Astrocyte (in vitro differentiated cells and primary cell): ENCODE data around the gene GMPR2. TPM values are rescaled to one million over a fixed set of nuclear protein-coding genes. Genes with fewer than 3 reads are reported as not detected.

Experiments used
- DNase-seq: peaks from one replicate; pipeline ENCODE4 v3.0.0-alpha.2; 2010; ENCODE audit warnings: low read depth
- FAIRE-seq: peaks from 2 replicates; lab custom pipeline; 2011; peaks lifted over from hg19 to GRCh38; lab: Jason Lieb, UNC
- H2AFZ ChIP-seq: 2 replicates; pipeline ENCODE4 v1.6.0; 2012; ENCODE audit warnings: low read depth, low read length, inconsistent platforms
- H3K27ac ChIP-seq: 2 replicates; pipeline ENCODE4 v1.5.1; 2011; ENCODE audit warnings: low read depth, low read length, inconsistent platforms
- H3K27me3 ChIP-seq: 2 replicates; pipeline ENCODE4 v1.6.0; 2011; ENCODE audit warnings: low read length, inconsistent platforms; ENCODE audit not compliant: insufficient read depth
- H3K36me3 ChIP-seq: 2 replicates; pipeline ENCODE4 v1.5.1; 2011; ENCODE audit warnings: low read length, inconsistent platforms; ENCODE audit not compliant: insufficient read depth
- H3K4me1 ChIP-seq: 2 replicates; pipeline ENCODE4 v1.5.1; 2011; ENCODE audit warnings: low read length, inconsistent platforms; ENCODE audit not compliant: insufficient read depth
- H3K4me2 ChIP-seq: 2 replicates; pipeline ENCODE4 v1.6.0; 2012; ENCODE audit warnings: low read length, inconsistent platforms
- H3K4me3 ChIP-seq: 2 replicates; pipeline ENCODE4 v1.5.1; 2011; ENCODE audit warnings: low read depth, mild to moderate bottlenecking, low read length, inconsistent platforms; ENCODE audit not compliant: insufficient read depth
- H3K79me2 ChIP-seq: 2 replicates; pipeline ENCODE4 v1.6.0; 2012; ENCODE audit warnings: mild to moderate bottlenecking, low read length, inconsistent platforms; ENCODE audit not compliant: insufficient read depth
- H3K9ac ChIP-seq: 2 replicates; pipeline ENCODE4 v1.6.0; 2012; ENCODE audit warnings: mild to moderate bottlenecking, low read length, inconsistent platforms
- H3K9me3 ChIP-seq: 2 replicates; pipeline ENCODE4 v1.5.1; 2012; ENCODE audit warnings: low read depth, mild to moderate bottlenecking, low read length, inconsistent platforms; ENCODE audit not compliant: insufficient read depth
- H4K20me1 ChIP-seq: 2 replicates; pipeline ENCODE4 v1.6.0; 2012; ENCODE audit warnings: low read length, inconsistent platforms; ENCODE audit not compliant: insufficient read depth
- H3K27ac Mint-ChIP-seq: one replicate; pipeline ENCODE4 v1.8.0; 2021; ENCODE audit warnings: mild to moderate bottlenecking, mixed read lengths; ENCODE audit not compliant: unreplicated experiment
- H3K27me3 Mint-ChIP-seq: one replicate; pipeline ENCODE4 v1.8.0; 2021; ENCODE audit warnings: low read depth, mixed read lengths; ENCODE audit not compliant: unreplicated experiment
- H3K36me3 Mint-ChIP-seq: one replicate; pipeline ENCODE4 v1.8.0; 2021; ENCODE audit warnings: low read depth, mixed read lengths; ENCODE audit not compliant: unreplicated experiment
- H3K4me1 Mint-ChIP-seq: one replicate; pipeline ENCODE4 v1.8.0; 2021; ENCODE audit warnings: low read depth, mixed read lengths; ENCODE audit not compliant: unreplicated experiment
- H3K4me3 Mint-ChIP-seq: one replicate; pipeline ENCODE4 v1.8.0; 2021; ENCODE audit warnings: mild to moderate bottlenecking, moderate library complexity, mixed read lengths; ENCODE audit not compliant: unreplicated experiment
- H3K9me3 Mint-ChIP-seq: one replicate; pipeline ENCODE4 v1.8.0; 2021; ENCODE audit warnings: mild to moderate bottlenecking, mixed read lengths; ENCODE audit not compliant: unreplicated experiment
- CTCF ChIP-seq: IDR thresholded peaks from 2 replicates; pipeline ENCODE4 v1.5.1; 2011; ENCODE audit warnings: low read depth, mild to moderate bottlenecking, inconsistent platforms, low read length, moderate library complexity; ENCODE audit not compliant: insufficient read depth
- EZH2 ChIP-seq: IDR thresholded peaks from 2 replicates; pipeline ENCODE4 v1.6.1; 2012; ENCODE audit warnings: mild to moderate bottlenecking, low read length, inconsistent platforms; ENCODE audit not compliant: insufficient read depth
- total RNA-seq: library from RNA; stranded (reverse); gene quantifications from 2 replicates; pipeline ENCODE4 v1.2.1, GENCODE V29; 2021

GMPR2 gene
- total RNA-seq, 1 donor from 2014 or later: 66.5 TPM

- Histone ChIP-seq H4K20me1 (peaks cover 25% of the 10 kb centered on the region), H3K4me2 (peak within 1 kb of the TSS; percentile 96), H3K4me3 (peak within 1 kb of the TSS; percentile 83), H3K79me2 (peaks cover 52% of the 10 kb centered on the region), H3K36me3 (peaks cover 35% of the 10 kb centered on the region), H3K9ac (peak within 1 kb of the TSS; percentile 83), H3K27me3 (no peaks in the 10 kb centered on the region), H3K9me3 (no peaks in the 10 kb centered on the region), H3K4me1 (peaks cover 14% of the 10 kb centered on the region), H2AFZ (peak within 1 kb of the TSS; percentile 43), H3K27ac (peak within 1 kb of the TSS; percentile 64)
- DNase-seq: peak; percentile 97
- Mint-ChIP-seq H3K27me3 (no peaks in the 10 kb centered on the region), H3K36me3 (peaks cover 16% of the 10 kb centered on the region), H3K9me3 (no peaks in the 10 kb centered on the region), H3K27ac (peak within 1 kb of the TSS; percentile 72), H3K4me1 (peaks cover 15% of the 10 kb centered on the region), H3K4me3 (peak within 1 kb of the TSS; percentile 91)
- no peak for FAIRE-seq
- TF ChIP-seq EZH2 (no peak), CTCF (no peak)
These were observed 44.3 kb upstream of the GMPR2 start, which contains the start of gene IPO4 for GRCh38 chr14:24188251-24189058. TSS of gene IPO4 (minus strand) at chr14:24188816. CDS start at chr14:24188787, 29 bp downstream.

- H4K20me1 ChIP-seq: peaks cover 25% of the 10 kb centered on the region
- no peaks in the 10 kb centered on the region for H3K27me3 ChIP-seq
- peaks cover 14% of the 10 kb centered on the region for H3K4me1 ChIP-seq
- peak overlapping the region; percentile 91 for H3K4me3 Mint-ChIP-seq
- TF ChIP-seq CTCF (no peak), EZH2 (no peak)
- peaks cover 15% of the 10 kb centered on the region for H3K4me1 Mint-ChIP-seq
- peak overlapping the region; percentile 25 for H3K27ac ChIP-seq
- peaks cover 32% of the 10 kb centered on the region for H3K36me3 ChIP-seq
- FAIRE-seq (no peak), DNase-seq (no peak)
- peak overlapping the region; percentile 27 for H3K9ac ChIP-seq
- H3K9me3 ChIP-seq: no peaks in the 10 kb centered on the region
- no peaks in the 10 kb centered on the region for H3K9me3 Mint-ChIP-seq
- H3K79me2 ChIP-seq: peaks cover 54% of the 10 kb centered on the region
- H3K27me3 Mint-ChIP-seq: no peaks in the 10 kb centered on the region
- H2AFZ ChIP-seq: peak overlapping the region; percentile 35
- H3K36me3 Mint-ChIP-seq: peaks cover 16% of the 10 kb centered on the region
- H3K27ac Mint-ChIP-seq: peak overlapping the region; percentile 34
- H3K4me2 ChIP-seq: peak overlapping the region; percentile 96
- no peak overlapping the region for H3K4me3 ChIP-seq
These were observed 43.7 kb upstream of the GMPR2 start for GRCh38 chr14:24189059-24189375.

- FAIRE-seq: no peak
- Histone ChIP-seq H3K4me1 (peaks cover 14% of the 10 kb centered on the region), H3K9ac (no peak overlapping the region), H3K9me3 (no peaks in the 10 kb centered on the region), H3K4me3 (no peak overlapping the region), H3K27me3 (no peaks in the 10 kb centered on the region), H3K36me3 (peaks cover 32% of the 10 kb centered on the region), H3K27ac (no peak overlapping the region), H3K4me2 (peak overlapping the region; percentile 96), H4K20me1 (peaks cover 25% of the 10 kb centered on the region), H2AFZ (no peak overlapping the region), H3K79me2 (peaks cover 59% of the 10 kb centered on the region)
- Mint-ChIP-seq H3K36me3 (peaks cover 16% of the 10 kb centered on the region), H3K9me3 (no peaks in the 10 kb centered on the region), H3K4me3 (peak overlapping the region; percentile 91), H3K4me1 (peaks cover 20% of the 10 kb centered on the region), H3K27me3 (no peaks in the 10 kb centered on the region), H3K27ac (peak overlapping the region; percentile 20)
- TF ChIP-seq CTCF (no peak), EZH2 (no peak)
- no peak for DNase-seq
These were observed 43.3 kb upstream of the GMPR2 start for GRCh38 chr14:24189460-24189859.
